HS-5 (cell line): ENCODE measurements around the gene MAP1A.
A peak's percentile ranks its signal among the peaks of the same experiment; 100 is the strongest.
"Not testable (repeated sequence)": the region's sequence is repeated elsewhere in the genome, so short reads cannot be mapped to it uniquely, and the experiment has no call there.

Experiments
- DNase-seq: peaks from one replicate; pipeline ENCODE4 v3.0.0-alpha.2; 2012; ENCODE audit warnings: low read depth

The MAP1A gene

GRCh38 chr15:43529587-43530345 is 12.4 kb downstream of the MAP1A start:
- no peak for DNase-seq

GRCh38 chr15:43531018-43531670 is 13.7 kb downstream of the MAP1A start:
- DNase-seq, result no peak

- DNase-seq, result not testable (repeated sequence)
These were observed 15.4 kb downstream of the MAP1A start for GRCh38 chr15:43532826-43533225.

GRCh38 chr15:43534897-43535296 is 17.5 kb downstream of the MAP1A start:
- DNase-seq, result no peak

GRCh38 chr15:43538091-43538490 is 20.7 kb downstream of the MAP1A start:
- DNase-seq, result no peak

GRCh38 chr15:43541785-43542184 is 24.4 kb downstream of the MAP1A start:
- no peak for DNase-seq

- no peak for DNase-seq
These were observed 26.9 kb downstream of the MAP1A start for GRCh38 chr15:43544266-43544665.

GRCh38 chr15:43545426-43545825 is 28.0 kb downstream of the MAP1A start:
- no peak for DNase-seq

- DNase-seq, result no peak
These were observed 30.1 kb downstream of the MAP1A start for GRCh38 chr15:43547539-43547938.

- DNase-seq, result peak; percentile 34
These were observed 33.3 kb downstream of the MAP1A start for GRCh38 chr15:43550527-43551363.

GRCh38 chr15:43552256-43552655 is 34.8 kb downstream of the MAP1A start:
- DNase-seq, result no peak

- DNase-seq, result no peak
These were observed 35.6 kb downstream of the MAP1A start for GRCh38 chr15:43552986-43553385.

GRCh38 chr15:43562753-43563152 is 45.3 kb downstream of the MAP1A start:
- DNase-seq, result not testable (repeated sequence)

- not testable (repeated sequence) for DNase-seq
These were observed 46.4 kb downstream of the MAP1A start for GRCh38 chr15:43563793-43564192.

- DNase-seq, result not testable (repeated sequence)
These were observed 49.2 kb downstream of the MAP1A start for GRCh38 chr15:43566615-43567014.

GRCh38 chr15:43574607-43575006 is 57.2 kb downstream of the MAP1A start:
- not testable (repeated sequence) for DNase-seq
